HG03565 (cell line): ENCODE data around the gene HCAR3.
"Not testable (repeated sequence)": the region's sequence is repeated elsewhere in the genome, so short reads cannot be mapped to it uniquely, and the experiment has no call there.

ENCODE experiments used
- ATAC-seq: cut with Tn5 transposase; IDR thresholded peaks from one replicate; pipeline ENCODE4 v1.9.1; 2021; ENCODE audit warnings: mild to moderate bottlenecking, moderate library complexity; ENCODE audit not compliant: unreplicated experiment

Gene HCAR3

GRCh38 chr12:122676015-122676414 is 40.6 kb downstream of the HCAR3 start:
- ATAC-seq = not testable (repeated sequence)

DNA sequence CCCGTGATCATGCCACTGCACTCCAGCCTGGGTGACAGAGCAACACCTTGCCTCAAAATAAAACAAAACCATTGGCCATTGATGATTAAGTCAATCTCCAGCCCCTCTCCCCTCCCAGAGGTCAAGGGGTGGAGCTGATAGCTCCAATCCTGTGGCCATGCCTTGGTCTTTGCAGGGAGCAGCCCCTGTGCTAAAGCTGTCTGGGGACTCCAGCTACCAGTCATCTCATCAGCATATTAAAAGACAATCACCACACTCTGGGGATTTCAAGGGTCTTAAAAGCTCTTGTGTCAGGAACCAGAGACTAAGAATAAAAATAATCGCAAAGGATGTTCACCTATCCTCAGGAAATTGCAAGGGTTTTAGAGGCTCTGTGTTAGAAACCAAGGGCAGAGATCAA is 44.1 kb downstream of the HCAR3 start:
- ATAC-seq = no peak

- ATAC-seq = no peak
These were observed 47.1 kb downstream of the HCAR3 start for GRCh38 chr12:122669397-122670070.

- ATAC-seq = no peak
These were observed 48.3 kb downstream of the HCAR3 start for GRCh38 chr12:122668268-122668667.

- ATAC-seq = no peak
These were observed 50.9 kb downstream of the HCAR3 start for GRCh38 chr12:122665759-122666158.

DNA sequence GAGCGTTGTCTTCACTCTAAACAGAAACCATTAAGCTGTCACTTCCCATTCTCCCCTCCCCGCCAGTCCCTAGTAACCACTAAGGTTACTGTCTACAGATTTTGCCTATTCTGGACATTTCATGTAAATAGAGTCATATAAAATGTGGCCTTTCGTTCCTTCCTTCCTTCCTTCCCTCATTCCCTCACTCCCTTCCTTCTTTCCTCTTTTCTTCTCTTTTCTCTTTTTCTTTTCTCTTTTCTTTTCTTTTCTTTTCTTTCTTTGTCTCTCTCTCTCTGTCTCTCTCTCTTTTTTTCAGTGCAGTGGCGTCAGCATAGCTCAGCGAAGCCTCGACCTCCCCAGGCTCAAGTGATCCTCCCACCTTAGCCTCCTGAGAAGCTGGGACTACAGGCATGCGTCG is 51.3 kb downstream of the HCAR3 start:
- ATAC-seq = no peak
